HG03521 (cell line): ENCODE data around the gene VSIR.

Source experiments
- ATAC-seq: cut with Tn5 transposase; IDR thresholded peaks from one replicate; pipeline ENCODE4 v1.9.1; 2021; ENCODE audit warnings: mild to moderate bottlenecking, moderate library complexity; ENCODE audit not compliant: unreplicated experiment

VSIR gene

GRCh38 chr10:71698737-71699136 lies 74.6 kb downstream of the VSIR start:
- no peak for ATAC-seq

GRCh38 chr10:71697938-71698709 lies 75.2 kb downstream of the VSIR start:
- no peak for ATAC-seq
